C4-2B (cell line): ENCODE results near the gene LIPI.

Experiments
- CTCF ChIP-seq: fragments of 450-650 bp; conservative IDR thresholded peaks from 2 replicates; pipeline ENCODE4 v1.5.1; 2017; ENCODE audit warnings: mild to moderate bottlenecking
- ZFX ChIP-seq: fragments of 450-650 bp; IDR thresholded peaks from 2 replicates; pipeline ENCODE4 v1.6.1; 2017

DNA sequence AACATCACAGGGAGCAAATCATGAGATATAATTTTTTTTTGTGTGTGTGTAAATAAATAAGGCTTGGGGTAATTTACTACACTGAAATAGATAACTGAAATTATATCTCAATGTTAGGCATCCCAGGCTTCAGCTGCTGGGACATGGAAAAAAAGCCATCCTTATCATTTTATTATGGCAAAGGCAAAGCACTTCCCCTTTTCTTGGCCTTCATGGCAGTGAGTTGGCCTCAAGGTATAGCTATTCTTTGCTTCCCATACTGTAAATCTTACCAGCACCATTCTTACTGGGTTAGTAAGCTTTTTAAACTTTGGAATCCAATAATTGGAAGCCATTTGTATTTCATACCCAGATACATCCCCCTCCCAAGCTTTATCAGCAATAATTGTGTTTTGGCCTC, 34.2 kb upstream of the LIPI start:
- TF ChIP-seq CTCF = no peak
- TF ChIP-seq ZFX = no peak
